Liver (tissue), 9 donors: ENCODE data around the gene ABTB2. TPM values are rescaled to one million over a fixed set of nuclear protein-coding genes. Genes with fewer than 3 reads are reported as not detected.

Source experiments
- DNase-seq: peaks from one replicate; pipeline ENCODE4 v3.0.0-alpha.2; 2017; ENCODE audit warnings: low spot score
- H3K27ac ChIP-seq, 2 donors: one replicate each; pipeline ENCODE4 v1.7.0; 2013; ENCODE audit warnings: inconsistent platforms in 2 of 2, low read length in 2 of 2, control low read depth in 1 of 2, low read depth in 1 of 2, mild to moderate bottlenecking in 1 of 2
- H3K27me3 ChIP-seq, 4 donors: one replicate each; pipeline versions ENCODE4 v1.6.1 to v1.7.0; 2013; ENCODE audit warnings: low read length in 3 of 4, inconsistent platforms in 1 of 4, mild to moderate bottlenecking in 1 of 4, moderate library complexity in 1 of 4; ENCODE audit not compliant: control insufficient read depth in 4 of 4, insufficient read depth in 4 of 4
- H3K36me3 ChIP-seq, 4 donors: one replicate each; pipeline versions ENCODE4 v1.6.1 to v1.7.0; 2013; ENCODE audit warnings: low read length in 3 of 4, mild to moderate bottlenecking in 3 of 4, low read depth in 1 of 4, moderate library complexity in 1 of 4; ENCODE audit not compliant: control insufficient read depth in 4 of 4, insufficient read depth in 3 of 4
- H3K4me1 ChIP-seq, 4 donors: one replicate each; pipeline versions ENCODE4 v1.6.1 to v1.7.0; 2013; ENCODE audit warnings: low read length in 3 of 4, mild to moderate bottlenecking in 3 of 4, moderate library complexity in 1 of 4; ENCODE audit not compliant: control insufficient read depth in 4 of 4, insufficient read depth in 4 of 4
- H3K4me3 ChIP-seq, 3 donors: one replicate each; pipeline versions ENCODE4 v1.6.1 to v1.7.0; 2013; ENCODE audit warnings: low read length in 3 of 3, control low read depth in 1 of 3, low read depth in 1 of 3, mild to moderate bottlenecking in 1 of 3
- H3K9ac ChIP-seq, 2 donors: one replicate each; pipeline ENCODE4 v1.7.0; 2013; ENCODE audit warnings: low read length in 2 of 2, mild to moderate bottlenecking in 2 of 2, moderate library complexity in 2 of 2, control low read depth in 1 of 2, low read depth in 1 of 2
- H3K9me3 ChIP-seq, 4 donors: one replicate each; pipeline versions ENCODE4 v1.6.1 to v1.7.0; 2013; ENCODE audit warnings: low read length in 3 of 4; ENCODE audit not compliant: control insufficient read depth in 4 of 4
- EGR1 ChIP-seq, 2 donors: IDR thresholded peaks; 2 replicates each; pipeline ENCODE4 v1.6.1; 2016 to 2018; ENCODE audit warnings: antibody characterized with exemption in 2 of 2, low read depth in 2 of 2
- FOXA1 ChIP-seq: IDR thresholded peaks from 2 replicates; pipeline ENCODE4 v1.6.1; 2016; ENCODE audit warnings: antibody characterized with exemption
- FOXA2 ChIP-seq: IDR thresholded peaks from 2 replicates; pipeline ENCODE4 v1.6.1; 2016; ENCODE audit warnings: antibody characterized with exemption
- GABPA ChIP-seq, 2 donors: IDR thresholded peaks in 1 of 2; conservative IDR thresholded peaks in 1 of 2; 2 replicates each; pipeline ENCODE4 v1.6.1; 2016; ENCODE audit warnings: antibody characterized with exemption in 2 of 2, mild to moderate bottlenecking in 1 of 2, moderate library complexity in 1 of 2
- HNF4G ChIP-seq: IDR thresholded peaks from 2 replicates; pipeline ENCODE4 v1.6.1; 2016; ENCODE audit warnings: antibody characterized with exemption
- JUND ChIP-seq, 2 donors: IDR thresholded peaks; 2 replicates each; pipeline ENCODE4 v1.6.1; 2016; ENCODE audit warnings: antibody characterized with exemption in 2 of 2
- NR2F2 ChIP-seq: IDR thresholded peaks from 2 replicates; pipeline ENCODE4 v1.6.1; 2016; ENCODE audit warnings: antibody characterized with exemption
- RAD21 ChIP-seq, 2 donors: IDR thresholded peaks; 2 replicates each; pipeline ENCODE4 v1.6.1; 2016; ENCODE audit warnings: antibody characterized with exemption in 2 of 2, mild to moderate bottlenecking in 2 of 2
- RXRA ChIP-seq, 2 donors: IDR thresholded peaks; 2 replicates each; pipeline ENCODE4 v1.6.1; 2017 to 2018; ENCODE audit warnings: antibody characterized with exemption in 2 of 2, mild to moderate bottlenecking in 1 of 2
- SP1 ChIP-seq: IDR thresholded peaks from 2 replicates; pipeline ENCODE4 v1.6.1; 2018; ENCODE audit warnings: antibody characterized with exemption, mild to moderate bottlenecking
- TAF1 ChIP-seq: conservative IDR thresholded peaks from 2 replicates; pipeline ENCODE4 v1.6.1; 2016; ENCODE audit warnings: antibody characterized with exemption, mild to moderate bottlenecking
- YY1 ChIP-seq: IDR thresholded peaks from 2 replicates; pipeline ENCODE4 v1.6.1; 2016; ENCODE audit warnings: antibody characterized with exemption, mild to moderate bottlenecking
- WGBS: extraction: QIAGEN DNeasy Blood & Tissue Kit; methylation state at CpG from one replicate; pipeline ENCODE4 v1.1.7; 2013; 5-methylcytosine and 5-hydroxymethylcytosine counted together
- polyA plus RNA-seq, 2 donors: library from polyadenylated mRNA; stranded (reverse) in 1 of 2; unstranded in 1 of 2; fragments of 200-250 nt in 1 of 2; fragments of >200 nt in 1 of 2; fragmentation: Nextera tagmentation in 1 of 2; extraction: Ambion mirVana in 1 of 2; gene quantifications; one replicate each; pipeline versions ENCODE4 v1.2.1 to v1.2.3, GENCODE V29; 2013 to 2015
- total RNA-seq, 2 donors: library from RNA; depleted of rRNA; stranded (reverse); fragments of >200 nt; gene quantifications; one replicate each; pipeline ENCODE4 v1.2.3, GENCODE V29; 2014
- TF ChIP-seq, protein P1 (sequence below): fragments of 150-350 bp; IDR thresholded peaks from 2 replicates; pipeline ENCODE4 v1.5.1; 2017; ENCODE audit warnings: improper control_type of control experiment, low read depth, low read length; ENCODE audit not compliant: missing input control
- TF ChIP-seq, protein P2 (sequence below): IDR thresholded peaks from 2 replicates; pipeline ENCODE4 v1.6.1; 2016; ENCODE audit warnings: antibody characterized with exemption
- TF ChIP-seq, protein P3 (sequence below): IDR thresholded peaks from 2 replicates; pipeline ENCODE4 v1.6.1; 2016; ENCODE audit warnings: antibody characterized with exemption
- TF ChIP-seq, protein P4 (sequence below): IDR thresholded peaks from 2 replicates; pipeline ENCODE4 v1.6.1; 2016; ENCODE audit warnings: antibody characterized with exemption, mild to moderate bottlenecking
- TF ChIP-seq, protein P5 (sequence below): IDR thresholded peaks from 2 replicates; pipeline ENCODE4 v1.6.1; 2016; ENCODE audit warnings: antibody characterized with exemption
- donor health status: healthy.
- donor health status: healthy.
- donor health status: healthy.
- donor health status: healthy.
- donor health status: healthy.

ABTB2 gene
- total and polyA plus RNA-seq, 4 donors, result 2.4 to 8.9 (median 6.1) TPM

DNA sequence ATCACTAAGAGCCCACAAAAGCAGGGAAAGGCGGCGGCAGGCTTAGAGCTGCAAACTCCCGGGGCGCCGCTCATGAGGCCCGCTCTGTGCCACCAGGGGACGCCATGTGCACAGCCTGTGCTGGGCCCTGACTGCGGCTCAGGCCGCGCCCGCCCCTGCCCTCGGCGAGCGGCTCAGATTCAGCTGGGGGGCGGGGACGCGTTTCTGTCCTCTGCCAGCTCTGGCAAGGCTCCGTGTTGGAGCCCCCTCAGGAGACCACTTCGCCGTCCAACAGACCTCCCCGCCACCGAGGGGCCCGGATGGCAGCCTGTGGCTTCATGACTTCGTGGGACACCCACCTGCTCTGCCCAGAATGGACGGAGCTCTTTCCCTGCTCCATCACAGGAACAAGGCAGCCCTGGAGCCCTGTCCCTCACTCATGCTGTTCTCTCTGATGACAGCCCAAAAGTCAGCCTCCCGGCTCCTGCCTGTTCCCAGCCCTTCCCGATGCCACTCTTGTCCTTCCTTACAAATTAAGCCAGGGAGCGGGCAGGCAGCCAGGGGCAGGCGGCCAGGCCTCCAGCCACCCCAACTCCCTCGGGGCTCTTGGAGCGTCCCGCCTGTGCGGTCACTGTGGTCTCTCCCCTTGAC lies 183.3 kb downstream of the ABTB2 start:
- Histone ChIP-seq H3K9me3 (no peaks in the 10 kb centered on the region), H3K4me1 (peaks cover 0 to 13% (median 8%) of the 10 kb centered on the region in 4 donors), H3K9ac (no peak overlapping the region), H3K36me3 (peaks cover 0 to 11% (median 8%) of the 10 kb centered on the region in 4 donors), H3K27me3 (no peaks in the 10 kb centered on the region), H3K27ac (no peak overlapping the region), H3K4me3 (peak overlapping the region in 2 of 3 donors; percentile 5 to 38)
- WGBS, result 13% methylated on average over 33 of the region's 33 CpGs
- DNase-seq, result peak; percentile 78
- TF ChIP-seq, protein P1, sequence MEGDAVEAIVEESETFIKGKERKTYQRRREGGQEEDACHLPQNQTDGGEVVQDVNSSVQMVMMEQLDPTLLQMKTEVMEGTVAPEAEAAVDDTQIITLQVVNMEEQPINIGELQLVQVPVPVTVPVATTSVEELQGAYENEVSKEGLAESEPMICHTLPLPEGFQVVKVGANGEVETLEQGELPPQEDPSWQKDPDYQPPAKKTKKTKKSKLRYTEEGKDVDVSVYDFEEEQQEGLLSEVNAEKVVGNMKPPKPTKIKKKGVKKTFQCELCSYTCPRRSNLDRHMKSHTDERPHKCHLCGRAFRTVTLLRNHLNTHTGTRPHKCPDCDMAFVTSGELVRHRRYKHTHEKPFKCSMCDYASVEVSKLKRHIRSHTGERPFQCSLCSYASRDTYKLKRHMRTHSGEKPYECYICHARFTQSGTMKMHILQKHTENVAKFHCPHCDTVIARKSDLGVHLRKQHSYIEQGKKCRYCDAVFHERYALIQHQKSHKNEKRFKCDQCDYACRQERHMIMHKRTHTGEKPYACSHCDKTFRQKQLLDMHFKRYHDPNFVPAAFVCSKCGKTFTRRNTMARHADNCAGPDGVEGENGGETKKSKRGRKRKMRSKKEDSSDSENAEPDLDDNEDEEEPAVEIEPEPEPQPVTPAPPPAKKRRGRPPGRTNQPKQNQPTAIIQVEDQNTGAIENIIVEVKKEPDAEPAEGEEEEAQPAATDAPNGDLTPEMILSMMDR, result peak; percentile 96
- TF ChIP-seq YY1, result no peak
- TF ChIP-seq, protein P2, sequence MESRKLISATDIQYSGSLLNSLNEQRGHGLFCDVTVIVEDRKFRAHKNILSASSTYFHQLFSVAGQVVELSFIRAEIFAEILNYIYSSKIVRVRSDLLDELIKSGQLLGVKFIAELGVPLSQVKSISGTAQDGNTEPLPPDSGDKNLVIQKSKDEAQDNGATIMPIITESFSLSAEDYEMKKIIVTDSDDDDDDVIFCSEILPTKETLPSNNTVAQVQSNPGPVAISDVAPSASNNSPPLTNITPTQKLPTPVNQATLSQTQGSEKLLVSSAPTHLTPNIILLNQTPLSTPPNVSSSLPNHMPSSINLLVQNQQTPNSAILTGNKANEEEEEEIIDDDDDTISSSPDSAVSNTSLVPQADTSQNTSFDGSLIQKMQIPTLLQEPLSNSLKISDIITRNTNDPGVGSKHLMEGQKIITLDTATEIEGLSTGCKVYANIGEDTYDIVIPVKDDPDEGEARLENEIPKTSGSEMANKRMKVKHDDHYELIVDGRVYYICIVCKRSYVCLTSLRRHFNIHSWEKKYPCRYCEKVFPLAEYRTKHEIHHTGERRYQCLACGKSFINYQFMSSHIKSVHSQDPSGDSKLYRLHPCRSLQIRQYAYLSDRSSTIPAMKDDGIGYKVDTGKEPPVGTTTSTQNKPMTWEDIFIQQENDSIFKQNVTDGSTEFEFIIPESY, result no peak
- TF ChIP-seq, protein P3, sequence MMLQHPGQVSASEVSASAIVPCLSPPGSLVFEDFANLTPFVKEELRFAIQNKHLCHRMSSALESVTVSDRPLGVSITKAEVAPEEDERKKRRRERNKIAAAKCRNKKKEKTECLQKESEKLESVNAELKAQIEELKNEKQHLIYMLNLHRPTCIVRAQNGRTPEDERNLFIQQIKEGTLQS, result no peak
- TF ChIP-seq RAD21 (IDR thresholded peaks at IDR 0.05), result peak; percentile 94 to 95

DNA sequence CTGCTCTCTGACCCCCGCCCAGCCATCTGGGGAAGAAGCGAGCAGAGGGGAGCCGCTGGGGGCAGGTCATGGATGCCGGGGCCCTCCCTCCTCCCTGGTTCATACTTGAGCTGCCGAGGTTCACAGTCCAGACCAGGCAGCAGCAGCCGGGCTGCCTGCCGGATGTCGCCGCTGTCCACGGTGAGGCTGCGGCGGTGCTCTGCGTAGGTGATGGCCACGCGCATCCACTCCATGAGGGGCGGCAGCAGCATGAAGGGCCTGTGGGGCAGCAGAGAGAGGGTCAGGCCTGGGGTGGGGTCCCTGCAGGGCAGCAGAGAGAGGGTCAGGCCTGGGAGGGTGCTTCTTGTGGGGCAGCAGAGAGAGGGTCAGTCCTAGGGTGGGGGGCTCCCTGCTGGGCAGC lies 184.8 kb downstream of the ABTB2 start:
- no peak overlapping the region for H3K27ac ChIP-seq
- no peaks in the 10 kb centered on the region for H3K9me3 ChIP-seq
- peaks cover 0 to 13% (median 8%) of the 10 kb centered on the region in 4 donors for H3K4me1 ChIP-seq
- DNase-seq, result no peak
- no peak overlapping the region for H3K4me3 ChIP-seq
- H3K27me3 ChIP-seq, result no peaks in the 10 kb centered on the region
- H3K36me3 ChIP-seq, result peaks cover 0 to 20% (median 13%) of the 10 kb centered on the region in 4 donors
- WGBS, result 97% methylated on average over 16 of the region's 16 CpGs
- H3K9ac ChIP-seq, result no peak overlapping the region
- TF ChIP-seq EGR1 (IDR thresholded peaks at IDR 0.05; ENCODE audit: low read depth in 2 of 2), result no peak
- TF ChIP-seq, protein P1, result no peak
- TF ChIP-seq, protein P3, result no peak
- TF ChIP-seq, protein P4, sequence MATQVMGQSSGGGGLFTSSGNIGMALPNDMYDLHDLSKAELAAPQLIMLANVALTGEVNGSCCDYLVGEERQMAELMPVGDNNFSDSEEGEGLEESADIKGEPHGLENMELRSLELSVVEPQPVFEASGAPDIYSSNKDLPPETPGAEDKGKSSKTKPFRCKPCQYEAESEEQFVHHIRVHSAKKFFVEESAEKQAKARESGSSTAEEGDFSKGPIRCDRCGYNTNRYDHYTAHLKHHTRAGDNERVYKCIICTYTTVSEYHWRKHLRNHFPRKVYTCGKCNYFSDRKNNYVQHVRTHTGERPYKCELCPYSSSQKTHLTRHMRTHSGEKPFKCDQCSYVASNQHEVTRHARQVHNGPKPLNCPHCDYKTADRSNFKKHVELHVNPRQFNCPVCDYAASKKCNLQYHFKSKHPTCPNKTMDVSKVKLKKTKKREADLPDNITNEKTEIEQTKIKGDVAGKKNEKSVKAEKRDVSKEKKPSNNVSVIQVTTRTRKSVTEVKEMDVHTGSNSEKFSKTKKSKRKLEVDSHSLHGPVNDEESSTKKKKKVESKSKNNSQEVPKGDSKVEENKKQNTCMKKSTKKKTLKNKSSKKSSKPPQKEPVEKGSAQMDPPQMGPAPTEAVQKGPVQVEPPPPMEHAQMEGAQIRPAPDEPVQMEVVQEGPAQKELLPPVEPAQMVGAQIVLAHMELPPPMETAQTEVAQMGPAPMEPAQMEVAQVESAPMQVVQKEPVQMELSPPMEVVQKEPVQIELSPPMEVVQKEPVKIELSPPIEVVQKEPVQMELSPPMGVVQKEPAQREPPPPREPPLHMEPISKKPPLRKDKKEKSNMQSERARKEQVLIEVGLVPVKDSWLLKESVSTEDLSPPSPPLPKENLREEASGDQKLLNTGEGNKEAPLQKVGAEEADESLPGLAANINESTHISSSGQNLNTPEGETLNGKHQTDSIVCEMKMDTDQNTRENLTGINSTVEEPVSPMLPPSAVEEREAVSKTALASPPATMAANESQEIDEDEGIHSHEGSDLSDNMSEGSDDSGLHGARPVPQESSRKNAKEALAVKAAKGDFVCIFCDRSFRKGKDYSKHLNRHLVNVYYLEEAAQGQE, result no peak
- no peak for TF ChIP-seq JUND (IDR thresholded peaks at IDR 0.05)
- TF ChIP-seq FOXA1, result no peak
- TF ChIP-seq RAD21 (IDR thresholded peaks at IDR 0.05), result no peak
- no peak for TF ChIP-seq YY1
- no peak for TF ChIP-seq GABPA (IDR thresholded peaks at IDR 0.05 in 1 of 2, conservative IDR thresholded peaks at IDR 0.05 in 1 of 2)
- no peak for TF ChIP-seq RXRA (IDR thresholded peaks at IDR 0.05)
- TF ChIP-seq SP1, result no peak
- TF ChIP-seq FOXA2, result no peak
- TF ChIP-seq NR2F2, result no peak
- TF ChIP-seq, protein P2, result no peak
- TF ChIP-seq, protein P5, sequence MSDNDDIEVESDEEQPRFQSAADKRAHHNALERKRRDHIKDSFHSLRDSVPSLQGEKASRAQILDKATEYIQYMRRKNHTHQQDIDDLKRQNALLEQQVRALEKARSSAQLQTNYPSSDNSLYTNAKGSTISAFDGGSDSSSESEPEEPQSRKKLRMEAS, result no peak
- TF ChIP-seq HNF4G, result no peak
- no peak for TF ChIP-seq TAF1
